ENCODE data around the gene NUP93.

Gene NUP93

DNA sequence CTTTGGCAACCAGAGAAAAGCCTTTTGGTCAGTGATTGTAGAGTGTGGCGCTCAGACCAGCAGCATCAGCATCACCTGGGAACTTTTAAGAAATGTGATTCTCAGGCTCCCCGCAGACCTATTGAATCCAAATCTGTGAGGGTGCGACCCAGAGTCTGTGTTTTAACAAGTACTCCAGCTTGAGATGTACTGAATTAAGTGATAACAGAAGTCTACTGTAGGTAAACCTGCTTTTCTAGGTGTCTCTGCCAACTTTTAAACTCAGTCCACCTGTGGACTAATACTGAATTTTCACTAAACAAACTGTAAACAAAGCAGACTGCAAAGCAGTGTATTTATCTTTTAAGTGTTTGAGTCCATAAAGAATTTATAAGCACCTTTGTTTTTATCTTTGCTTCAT, 43.6 kb downstream of the NUP93 start:
- TF ChIP-seq PRDM1 (tag by site-specific recombination; IDR thresholded peaks at IDR 0.05), result no peak
- Histone ChIP-seq H3K27ac (ENCODE audit: extremely low read depth, low read depth, low read length) (no peak overlapping the region), H3K4me3 (ENCODE audit: low read depth, low read length) (no peak overlapping the region), H3K9me3 (ENCODE audit: control insufficient read depth, insufficient read depth, low read depth, low read length) (no peaks in the 10 kb centered on the region), H3K36me3 (ENCODE audit: control insufficient read depth in 2 of 2, insufficient read depth in 1 of 2, low read length in 2 of 2) (no peaks in the 10 kb centered on the region), H3K4me1 (ENCODE audit: control insufficient read depth, insufficient read depth, low read length) (peaks cover 4% of the 10 kb centered on the region; the same call in 1 of the 2 replicates)
- POLR2A ChIA-PET, result no interaction called here
- CTCF ChIA-PET, result interaction anchor here (0.5 to 0.8 kb wide), 3 partner anchors 10 to 188 kb away, joined by 3 read pairs; partner anchors contain the start of gene CETP

DNA sequence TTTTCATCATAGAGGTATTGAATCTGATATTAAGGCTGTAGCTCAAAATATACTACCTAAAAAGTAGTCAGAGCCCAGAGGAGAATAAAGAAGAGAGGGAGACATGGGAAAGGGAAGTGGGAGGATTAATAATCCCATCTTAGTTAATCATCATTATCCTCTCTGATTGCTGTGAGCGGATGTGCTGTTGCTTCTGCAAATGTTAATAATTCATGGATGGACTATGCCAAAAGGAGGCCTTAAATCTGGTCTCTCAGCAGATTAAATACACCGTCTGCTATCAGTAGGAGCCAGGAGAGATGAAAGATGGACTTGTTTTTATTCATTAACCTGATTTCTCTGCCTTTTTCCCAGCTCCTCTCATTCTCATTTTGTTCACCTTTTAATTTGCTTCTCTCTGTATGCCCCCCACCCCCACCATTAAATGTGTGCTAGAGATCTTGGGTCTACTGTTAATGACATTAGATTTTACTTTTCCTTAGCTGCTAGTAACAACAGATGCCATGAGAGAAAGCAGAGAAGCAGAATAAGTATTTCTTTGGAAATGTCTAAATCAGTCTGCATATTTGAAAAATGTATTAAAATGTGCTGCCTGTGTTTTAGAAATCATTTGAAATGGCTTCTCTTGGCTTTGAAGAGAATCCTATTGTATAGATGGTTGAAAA, 44.2 kb downstream of the NUP93 start:
- no peak overlapping the region for H3K27ac ChIP-seq (ENCODE audit: extremely low read depth, low read depth, low read length)
- ChIA-PET CTCF (interaction anchor here (0.5 to 0.8 kb wide), 2 partner anchors 9 to 170 kb away, joined by 3 read pairs; no protein-coding TSS in a partner anchor), POLR2A (no interaction called here)
- H3K9me3 ChIP-seq (ENCODE audit: control insufficient read depth, insufficient read depth, low read depth, low read length), result no peaks in the 10 kb centered on the region
- H3K36me3 ChIP-seq (ENCODE audit: control insufficient read depth in 2 of 2, insufficient read depth in 1 of 2, low read length in 2 of 2), result no peaks in the 10 kb centered on the region
- H3K4me3 ChIP-seq (ENCODE audit: low read depth, low read length), result no peak overlapping the region
- peaks cover 4% of the 10 kb centered on the region; the same call in 1 of the 2 replicates for H3K4me1 ChIP-seq (ENCODE audit: control insufficient read depth, insufficient read depth, low read length)
- TF ChIP-seq ZNF202 (tag by site-specific recombination; IDR thresholded peaks at IDR 0.05; ENCODE audit: borderline replicate concordance) (no peak), ZNF777 (tag by site-specific recombination; IDR thresholded peaks at IDR 0.05; ENCODE audit: borderline replicate concordance) (no peak), WT1 (tag by site-specific recombination; IDR thresholded peaks at IDR 0.05) (no peak), RBAK (tag by site-specific recombination; IDR thresholded peaks at IDR 0.05) (no peak), MYNN (tag by site-specific recombination; IDR thresholded peaks at IDR 0.05; ENCODE audit: borderline replicate concordance) (no peak), ZNF2 (tag by site-specific recombination; IDR thresholded peaks at IDR 0.05) (no peak), ZNF184 (tag by site-specific recombination; IDR thresholded peaks at IDR 0.05) (no peak)
- TF ChIP-seq, protein P1, sequence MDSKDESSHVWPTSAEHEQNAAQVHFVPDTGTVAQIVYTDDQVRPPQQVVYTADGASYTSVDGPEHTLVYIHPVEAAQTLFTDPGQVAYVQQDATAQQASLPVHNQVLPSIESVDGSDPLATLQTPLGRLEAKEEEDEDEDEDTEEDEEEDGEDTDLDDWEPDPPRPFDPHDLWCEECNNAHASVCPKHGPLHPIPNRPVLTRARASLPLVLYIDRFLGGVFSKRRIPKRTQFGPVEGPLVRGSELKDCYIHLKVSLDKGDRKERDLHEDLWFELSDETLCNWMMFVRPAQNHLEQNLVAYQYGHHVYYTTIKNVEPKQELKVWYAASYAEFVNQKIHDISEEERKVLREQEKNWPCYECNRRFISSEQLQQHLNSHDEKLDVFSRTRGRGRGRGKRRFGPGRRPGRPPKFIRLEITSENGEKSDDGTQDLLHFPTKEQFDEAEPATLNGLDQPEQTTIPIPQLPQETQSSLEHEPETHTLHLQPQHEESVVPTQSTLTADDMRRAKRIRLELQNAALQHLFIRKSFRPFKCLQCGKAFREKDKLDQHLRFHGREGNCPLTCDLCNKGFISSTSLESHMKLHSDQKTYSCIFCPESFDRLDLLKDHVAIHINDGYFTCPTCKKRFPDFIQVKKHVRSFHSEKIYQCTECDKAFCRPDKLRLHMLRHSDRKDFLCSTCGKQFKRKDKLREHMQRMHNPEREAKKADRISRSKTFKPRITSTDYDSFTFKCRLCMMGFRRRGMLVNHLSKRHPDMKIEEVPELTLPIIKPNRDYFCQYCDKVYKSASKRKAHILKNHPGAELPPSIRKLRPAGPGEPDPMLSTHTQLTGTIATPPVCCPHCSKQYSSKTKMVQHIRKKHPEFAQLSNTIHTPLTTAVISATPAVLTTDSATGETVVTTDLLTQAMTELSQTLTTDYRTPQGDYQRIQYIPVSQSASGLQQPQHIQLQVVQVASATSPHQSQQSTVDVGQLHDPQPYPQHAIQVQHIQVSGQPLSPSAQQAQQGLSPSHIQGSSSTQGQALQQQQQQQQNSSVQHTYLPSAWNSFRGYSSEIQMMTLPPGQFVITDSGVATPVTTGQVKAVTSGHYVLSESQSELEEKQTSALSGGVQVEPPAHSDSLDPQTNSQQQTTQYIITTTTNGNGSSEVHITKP (tag by site-specific recombination; IDR thresholded peaks at IDR 0.05), result no peak
- TF ChIP-seq, protein P2, sequence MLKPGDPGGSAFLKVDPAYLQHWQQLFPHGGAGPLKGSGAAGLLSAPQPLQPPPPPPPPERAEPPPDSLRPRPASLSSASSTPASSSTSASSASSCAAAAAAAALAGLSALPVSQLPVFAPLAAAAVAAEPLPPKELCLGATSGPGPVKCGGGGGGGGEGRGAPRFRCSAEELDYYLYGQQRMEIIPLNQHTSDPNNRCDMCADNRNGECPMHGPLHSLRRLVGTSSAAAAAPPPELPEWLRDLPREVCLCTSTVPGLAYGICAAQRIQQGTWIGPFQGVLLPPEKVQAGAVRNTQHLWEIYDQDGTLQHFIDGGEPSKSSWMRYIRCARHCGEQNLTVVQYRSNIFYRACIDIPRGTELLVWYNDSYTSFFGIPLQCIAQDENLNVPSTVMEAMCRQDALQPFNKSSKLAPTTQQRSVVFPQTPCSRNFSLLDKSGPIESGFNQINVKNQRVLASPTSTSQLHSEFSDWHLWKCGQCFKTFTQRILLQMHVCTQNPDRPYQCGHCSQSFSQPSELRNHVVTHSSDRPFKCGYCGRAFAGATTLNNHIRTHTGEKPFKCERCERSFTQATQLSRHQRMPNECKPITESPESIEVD (tag by site-specific recombination; IDR thresholded peaks at IDR 0.05), result no peak

DNA sequence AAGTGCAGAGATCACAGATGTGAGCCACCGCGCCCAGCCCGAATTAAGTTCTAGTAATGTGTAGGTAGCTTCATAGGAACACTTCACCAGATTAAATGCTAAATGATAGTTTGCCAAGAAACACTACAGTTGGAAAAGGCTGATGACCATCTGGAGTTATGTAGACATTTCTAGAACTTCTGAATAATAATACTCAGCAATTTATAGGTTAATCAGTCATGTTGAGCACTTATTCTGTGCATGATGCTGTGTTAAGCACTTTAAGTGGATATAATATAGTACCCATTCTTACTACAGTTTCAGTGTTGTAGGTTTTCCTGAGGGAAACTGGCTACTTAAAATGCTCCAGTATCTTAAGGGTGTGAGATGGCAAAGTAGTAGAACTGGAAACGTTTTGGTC, 45.2 kb downstream of the NUP93 start:
- Histone ChIP-seq H3K36me3 (ENCODE audit: control insufficient read depth in 2 of 2, insufficient read depth in 1 of 2, low read length in 2 of 2) (no peaks in the 10 kb centered on the region), H3K27ac (ENCODE audit: extremely low read depth, low read depth, low read length) (no peak overlapping the region), H3K4me3 (ENCODE audit: low read depth, low read length) (no peak overlapping the region), H3K9me3 (ENCODE audit: control insufficient read depth, insufficient read depth, low read depth, low read length) (no peaks in the 10 kb centered on the region), H3K4me1 (ENCODE audit: control insufficient read depth, insufficient read depth, low read length) (peaks cover 5% of the 10 kb centered on the region; the same call in 1 of the 2 replicates)
- ChIA-PET POLR2A (no interaction called here), CTCF (interaction anchor here (0.6 kb wide), 1 partner anchor 166 kb away, joined by 3 read pairs; no protein-coding TSS in a partner anchor)
- TF ChIP-seq ZNF248 (tag by site-specific recombination; IDR thresholded peaks at IDR 0.05) (no peak), OSR2 (tag by site-specific recombination; IDR thresholded peaks at IDR 0.05) (0 out of 2 replicates have a peak, but pooled peaks have one; percentile 32)

DNA sequence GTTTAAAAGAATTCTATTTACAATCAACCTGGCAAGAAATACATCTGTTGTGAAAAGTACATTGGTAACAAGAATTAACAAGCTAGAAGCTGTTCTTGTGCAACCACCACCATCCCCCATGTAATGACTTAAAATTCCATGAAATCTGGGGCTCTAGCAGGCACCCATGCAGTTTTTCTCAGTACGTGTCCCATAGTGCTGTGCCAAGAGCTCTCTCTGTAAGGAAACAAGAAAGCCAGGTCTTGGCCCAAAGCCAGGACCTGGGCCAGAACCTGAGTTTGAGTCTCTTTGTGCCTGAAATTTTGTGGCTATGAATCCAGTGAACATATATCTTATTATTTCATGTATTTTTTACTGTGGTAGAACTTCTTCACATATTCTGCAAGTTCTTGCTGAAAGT, 46.6 kb downstream of the NUP93 start:
- H3K4me1 ChIP-seq (ENCODE audit: control insufficient read depth, insufficient read depth, low read length), result peaks cover 6% of the 10 kb centered on the region; the same call in 1 of the 2 replicates
- no peaks in the 10 kb centered on the region for H3K9me3 ChIP-seq (ENCODE audit: control insufficient read depth, insufficient read depth, low read depth, low read length)
- ChIA-PET CTCF (interaction anchor here (0.6 to 0.7 kb wide), 2 partner anchors 10 to 508 kb away, joined by 3 to 4 read pairs; no protein-coding TSS in a partner anchor), POLR2A (no interaction called here)
- no peaks in the 10 kb centered on the region for H3K36me3 ChIP-seq (ENCODE audit: control insufficient read depth in 2 of 2, insufficient read depth in 1 of 2, low read length in 2 of 2)
- H3K27ac ChIP-seq (ENCODE audit: extremely low read depth, low read depth, low read length), result no peak overlapping the region
- H3K4me3 ChIP-seq (ENCODE audit: low read depth, low read length), result no peak overlapping the region
- TF ChIP-seq, protein P3, sequence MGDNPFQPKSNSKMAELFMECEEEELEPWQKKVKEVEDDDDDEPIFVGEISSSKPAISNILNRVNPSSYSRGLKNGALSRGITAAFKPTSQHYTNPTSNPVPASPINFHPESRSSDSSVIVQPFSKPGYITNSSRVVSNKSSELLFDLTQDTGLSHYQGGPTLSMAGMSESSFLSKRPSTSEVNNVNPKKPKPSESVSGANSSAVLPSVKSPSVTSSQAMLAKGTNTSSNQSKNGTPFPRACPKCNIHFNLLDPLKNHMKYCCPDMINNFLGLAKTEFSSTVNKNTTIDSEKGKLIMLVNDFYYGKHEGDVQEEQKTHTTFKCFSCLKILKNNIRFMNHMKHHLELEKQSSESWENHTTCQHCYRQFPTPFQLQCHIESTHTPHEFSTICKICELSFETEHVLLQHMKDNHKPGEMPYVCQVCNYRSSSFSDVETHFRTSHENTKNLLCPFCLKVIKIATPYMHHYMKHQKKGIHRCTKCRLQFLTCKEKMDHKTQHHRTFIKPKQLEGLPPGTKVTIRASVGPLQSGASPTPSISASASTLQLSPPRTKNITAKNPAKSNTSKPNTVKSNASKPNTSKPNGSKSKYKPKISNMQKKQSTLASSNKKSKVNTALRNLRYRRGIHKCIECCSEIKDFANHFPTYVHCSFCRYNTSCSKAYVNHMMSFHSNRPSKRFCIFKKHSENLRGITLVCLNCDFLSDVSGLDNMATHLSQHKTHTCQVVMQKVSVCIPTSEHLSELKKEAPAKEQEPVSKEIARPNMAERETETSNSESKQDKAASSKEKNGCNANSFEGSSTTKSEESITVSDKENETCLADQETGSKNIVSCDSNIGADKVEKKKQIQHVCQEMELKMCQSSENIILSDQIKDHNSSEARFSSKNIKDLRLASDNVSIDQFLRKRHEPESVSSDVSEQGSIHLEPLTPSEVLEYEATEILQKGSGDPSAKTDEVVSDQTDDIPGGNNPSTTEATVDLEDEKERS (tag by site-specific recombination; IDR thresholded peaks at IDR 0.05), result no peak
- TF ChIP-seq ZNF623 (tag by site-specific recombination; IDR thresholded peaks at IDR 0.05), result no peak
- TF ChIP-seq ZNF292 (tag by site-specific recombination; IDR thresholded peaks at IDR 0.05; ENCODE audit: borderline replicate concordance, low read depth), result no peak
- TF ChIP-seq ZIC2 (tag by site-specific recombination; IDR thresholded peaks at IDR 0.05), result peak; percentile 53
- TF ChIP-seq, protein P4, sequence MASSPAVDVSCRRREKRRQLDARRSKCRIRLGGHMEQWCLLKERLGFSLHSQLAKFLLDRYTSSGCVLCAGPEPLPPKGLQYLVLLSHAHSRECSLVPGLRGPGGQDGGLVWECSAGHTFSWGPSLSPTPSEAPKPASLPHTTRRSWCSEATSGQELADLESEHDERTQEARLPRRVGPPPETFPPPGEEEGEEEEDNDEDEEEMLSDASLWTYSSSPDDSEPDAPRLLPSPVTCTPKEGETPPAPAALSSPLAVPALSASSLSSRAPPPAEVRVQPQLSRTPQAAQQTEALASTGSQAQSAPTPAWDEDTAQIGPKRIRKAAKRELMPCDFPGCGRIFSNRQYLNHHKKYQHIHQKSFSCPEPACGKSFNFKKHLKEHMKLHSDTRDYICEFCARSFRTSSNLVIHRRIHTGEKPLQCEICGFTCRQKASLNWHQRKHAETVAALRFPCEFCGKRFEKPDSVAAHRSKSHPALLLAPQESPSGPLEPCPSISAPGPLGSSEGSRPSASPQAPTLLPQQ (tag by site-specific recombination; IDR thresholded peaks at IDR 0.05), result no peak

Data from HEK293 (cell line).